HepG2 (cell line): ENCODE measurements around the gene AQP10. TPM values are rescaled to one million over a fixed set of nuclear protein-coding genes. Genes with fewer than 3 reads are reported as not detected.

Experiments used
- CREB3 ChIP-seq: sonication (generic); formaldehyde crosslinking; IDR thresholded peaks from 2 replicates; pipeline ENCODE4 v1.5.0; 2020; ENCODE audit warnings: missing genetic modification reagents
- GPN1 ChIP-seq: sonication (generic); formaldehyde crosslinking; IDR thresholded peaks from 2 replicates; pipeline ENCODE4 v1.5.1; 2020; ENCODE audit warnings: missing genetic modification reagents, borderline replicate concordance
- HDAC2 ChIP-seq: sonication (generic); formaldehyde crosslinking; IDR thresholded peaks from 2 replicates; pipeline ENCODE4 v1.4.0; 2020; ENCODE audit warnings: missing genetic modification reagents
- KAT8 ChIP-seq: IDR thresholded peaks from 2 replicates; pipeline ENCODE4 v1.6.1; 2016; ENCODE audit warnings: missing genetic modification reagents, missing compliant biosample characterization
- NFATC3 ChIP-seq: sonication (generic); formaldehyde crosslinking; IDR thresholded peaks from 2 replicates; pipeline ENCODE4 v1.5.1; 2020; ENCODE audit warnings: mild to moderate bottlenecking, missing genetic modification reagents
- PRMT3 ChIP-seq: sonication (generic); formaldehyde crosslinking; IDR thresholded peaks from 2 replicates; pipeline ENCODE4 v1.8.1; 2022; ENCODE audit warnings: low read depth, mild to moderate bottlenecking, moderate library complexity, missing genetic modification reagents, borderline replicate concordance
- RAD21 ChIP-seq: fragments of 450-650 bp; formaldehyde crosslinking; IDR thresholded peaks from 2 replicates; pipeline ENCODE4 v1.5.0; 2020; ENCODE audit warnings: mild to moderate bottlenecking
- RARG ChIP-seq: sonication (generic); formaldehyde crosslinking; IDR thresholded peaks from 2 replicates; pipeline ENCODE4 v1.4.0; 2020; ENCODE audit warnings: low read depth, mild to moderate bottlenecking, missing genetic modification reagents
- SIX4 ChIP-seq: sonication (generic); formaldehyde crosslinking; IDR thresholded peaks from 2 replicates; pipeline ENCODE4 v1.4.0; 2020; ENCODE audit warnings: missing genetic modification reagents
- THAP8 ChIP-seq: sonication (generic); formaldehyde crosslinking; IDR thresholded peaks from 2 replicates; pipeline ENCODE4 v1.5.1; 2020; ENCODE audit warnings: missing genetic modification reagents, mild to moderate bottlenecking, borderline replicate concordance
- ZBTB2 ChIP-seq: sonication (generic); formaldehyde crosslinking; IDR thresholded peaks from 2 replicates; pipeline ENCODE4 v1.8.0; 2022; ENCODE audit warnings: low read depth, missing genetic modification reagents
- ZGPAT ChIP-seq: IDR thresholded peaks from 2 replicates; pipeline ENCODE4 v1.6.1; 2016; ENCODE audit warnings: mild to moderate bottlenecking
- ZNF230 ChIP-seq: sonication (generic); formaldehyde crosslinking; IDR thresholded peaks from 2 replicates; pipeline ENCODE4 v1.4.0; 2020; ENCODE audit warnings: mild to moderate bottlenecking, missing genetic modification reagents
- ZNF253 ChIP-seq: sonication (generic); formaldehyde crosslinking; IDR thresholded peaks from 2 replicates; pipeline ENCODE4 v1.8.0; 2022; ENCODE audit warnings: mild to moderate bottlenecking, missing genetic modification reagents, borderline replicate concordance
- ZNF260 ChIP-seq: sonication (generic); formaldehyde crosslinking; IDR thresholded peaks from 2 replicates; pipeline ENCODE4 v1.4.0; 2020; ENCODE audit warnings: missing genetic modification reagents, low read depth, mild to moderate bottlenecking, borderline replicate concordance
- ZNF552 ChIP-seq: sonication (generic); formaldehyde crosslinking; IDR thresholded peaks from 2 replicates; pipeline ENCODE4 v1.9.0; 2022; ENCODE audit warnings: missing genetic modification reagents, mild to moderate bottlenecking, borderline replicate concordance
- ZNF558 ChIP-seq: sonication (generic); formaldehyde crosslinking; IDR thresholded peaks from 2 replicates; pipeline ENCODE4 v1.9.0; 2022; ENCODE audit warnings: mild to moderate bottlenecking, missing genetic modification reagents, borderline replicate concordance
- ZNF615 ChIP-seq: sonication (generic); formaldehyde crosslinking; IDR thresholded peaks from 2 replicates; pipeline ENCODE4 v1.5.0; 2020; ENCODE audit warnings: mild to moderate bottlenecking, missing genetic modification reagents, borderline replicate concordance
- ZNF672 ChIP-seq: sonication (generic); formaldehyde crosslinking; IDR thresholded peaks from 2 replicates; pipeline ENCODE4 v1.8.1; 2022; ENCODE audit warnings: missing genetic modification reagents
- ZNF704 ChIP-seq: sonication (generic); formaldehyde crosslinking; IDR thresholded peaks from 2 replicates; pipeline ENCODE4 v1.8.1; 2023; ENCODE audit warnings: mild to moderate bottlenecking, inconsistent platforms, moderate library complexity, missing genetic modification reagents, borderline replicate concordance
- ZNF782 ChIP-seq: sonication (generic); formaldehyde crosslinking; IDR thresholded peaks from 2 replicates; pipeline ENCODE4 v1.4.0; 2020; ENCODE audit warnings: missing genetic modification reagents, mild to moderate bottlenecking, borderline replicate concordance
- ZNF784 ChIP-seq: sonication (generic); formaldehyde crosslinking; IDR thresholded peaks from 2 replicates; pipeline ENCODE4 v1.5.1; 2020; ENCODE audit warnings: missing genetic modification reagents, mild to moderate bottlenecking, borderline replicate concordance
- ZNF839 ChIP-seq: sonication (generic); formaldehyde crosslinking; IDR thresholded peaks from 2 replicates; pipeline ENCODE4 v1.4.0; 2020; ENCODE audit warnings: missing genetic modification reagents, mild to moderate bottlenecking, borderline replicate concordance
- polyA plus RNA-seq, 8 experiments: library from polyadenylated mRNA; depleted of rRNA in 3 of 8; stranded (reverse) in 7 of 8; unstranded in 1 of 8; fragments of >200 nt; fragmentation: Illumina TruSeq in 4 of 8; extraction: Trizol in 4 of 8; gene quantifications; 2 replicates each; pipeline versions ENCODE4 v1.2.1 to v1.2.3, GENCODE V29; 2011 to 2016; ENCODE audit warnings: low read depth in 4 of 8, missing spikeins in 1 of 8, mixed read lengths in 1 of 8; ENCODE audit not compliant: insufficient read depth in 1 of 8
- total RNA-seq, 5 experiments: library from RNA; depleted of rRNA; stranded (reverse); fragments of >200 nt; fragmentation: Illumina TruSeq; extraction: Trizol; gene quantifications; 2 replicates each; pipeline ENCODE4 v1.2.3, GENCODE V29; 2016; ENCODE audit warnings: low read depth in 1 of 5

Gene AQP10
- total and polyA plus RNA-seq, 2 of the 13 experiments (the other 11 are each of a cell fraction or from before 2014, with no cell fraction given) = 0.30 TPM; not detected in 1

GRCh38 chr1:154272217-154272998 is 48.5 kb upstream of the AQP10 start, which contains the start of gene HAX1 (continued):
- TF ChIP-seq ZNF552 (CRISPR knock-in tag) = no peak
- TF ChIP-seq GPN1 (CRISPR knock-in tag) = no peak
- TF ChIP-seq PRMT3 (CRISPR knock-in tag) = no peak
- TF ChIP-seq CREB3 = no peak
- no peak for TF ChIP-seq ZNF782 (CRISPR knock-in tag)
- no peak for TF ChIP-seq NFATC3 (CRISPR knock-in tag)
- TF ChIP-seq THAP8 (CRISPR knock-in tag) = no peak
- no peak for TF ChIP-seq ZNF784
- no peak for TF ChIP-seq ZNF615 (CRISPR knock-in tag)
- peak; percentile 93 for TF ChIP-seq HDAC2 (CRISPR knock-in tag)
- TF ChIP-seq KAT8 (CRISPR knock-in tag) = peak; percentile 97
- TF ChIP-seq ZNF260 (CRISPR knock-in tag) = no peak
- TF ChIP-seq ZGPAT (CRISPR knock-in tag) = peak; percentile 84
- no peak for TF ChIP-seq ZBTB2
- no peak for TF ChIP-seq ZNF253 (CRISPR knock-in tag)
- no peak for TF ChIP-seq RARG (CRISPR knock-in tag)
- TF ChIP-seq ZNF672 (CRISPR knock-in tag) = no peak
- peak; percentile 61; the same call in 1 of the 2 replicates for TF ChIP-seq ZNF230 (CRISPR knock-in tag)
- TF ChIP-seq RAD21 (CRISPR knock-in tag) = peak; percentile 92
- 0 out of 2 replicates have a peak, but pooled peaks have one; percentile 13 for TF ChIP-seq ZNF704 (CRISPR knock-in tag)
- TF ChIP-seq ZNF558 (CRISPR knock-in tag) = no peak
- TF ChIP-seq SIX4 = peak; percentile 71
- no peak for TF ChIP-seq ZNF839 (CRISPR knock-in tag)
